H9 (cell line): Measurements from ENCODE around the gene CCDC102B. TPM values are rescaled to one million over a fixed set of nuclear protein-coding genes. Genes with fewer than 3 reads are reported as not detected.
"Not testable (repeated sequence)": the region's sequence is repeated elsewhere in the genome, so short reads cannot be mapped to it uniquely, and the experiment has no call there.

ENCODE experiments used
- DNase-seq: peaks from one replicate; pipeline ENCODE4 v3.0.0-alpha.2; 2017
- H2AFZ ChIP-seq: one replicate; pipeline ENCODE4 v1.6.1; 2013; ENCODE audit warnings: mild to moderate bottlenecking, low read length, control low read depth, moderate library complexity
- H2AK5ac ChIP-seq: 2 replicates; pipeline ENCODE4 v1.6.1; 2013; ENCODE audit warnings: low read length, control low read depth, mixed read lengths; ENCODE audit not compliant: insufficient read length
- H2BK120ac ChIP-seq: one replicate; pipeline ENCODE4 v1.6.1; 2013; ENCODE audit warnings: low read depth, mild to moderate bottlenecking, low read length, control low read depth, inconsistent platforms; ENCODE audit not compliant: poor library complexity, severe bottlenecking
- H2BK12ac ChIP-seq: 2 replicates; pipeline ENCODE4 v1.6.1; 2013; ENCODE audit warnings: low read length, control low read depth, mixed read lengths, low read depth; ENCODE audit not compliant: insufficient read length
- H2BK15ac ChIP-seq: 2 replicates; pipeline ENCODE4 v1.6.1; 2013; ENCODE audit warnings: low read depth, low read length, control low read depth
- H2BK20ac ChIP-seq: one replicate; pipeline ENCODE4 v1.6.1; 2013; ENCODE audit warnings: low read depth, mild to moderate bottlenecking, low read length, control low read depth, inconsistent platforms; ENCODE audit not compliant: poor library complexity, severe bottlenecking
- H2BK5ac ChIP-seq: 2 replicates; pipeline ENCODE4 v1.6.1; 2013; ENCODE audit warnings: low read length, control low read depth, mixed read lengths; ENCODE audit not compliant: insufficient read length
- H3K14ac ChIP-seq: 2 replicates; pipeline ENCODE4 v1.6.1; 2013; ENCODE audit warnings: low read length, control low read depth; ENCODE audit not compliant: insufficient read depth
- H3K18ac ChIP-seq: 2 replicates; pipeline ENCODE4 v1.6.1; 2013; ENCODE audit warnings: low read depth, mild to moderate bottlenecking, mixed read lengths, low read length, control low read depth; ENCODE audit not compliant: insufficient read length
- H3K23ac ChIP-seq: 2 replicates; pipeline ENCODE4 v1.6.1; 2013; ENCODE audit warnings: low read length, control low read depth, mixed read lengths, low read depth; ENCODE audit not compliant: insufficient read length
- H3K23me2 ChIP-seq: 2 replicates; pipeline ENCODE4 v1.6.1; 2013; ENCODE audit warnings: low read depth, mild to moderate bottlenecking, mixed read lengths, low read length, control low read depth; ENCODE audit not compliant: insufficient read length, poor library complexity, severe bottlenecking
- H3K27ac ChIP-seq: 2 replicates; pipeline ENCODE4 v1.5.1; 2013; ENCODE audit warnings: low read length, control low read depth, mixed read lengths, low read depth; ENCODE audit not compliant: insufficient read length
- H3K27me3 ChIP-seq: 2 replicates; pipeline ENCODE4 v1.6.1; 2013; ENCODE audit warnings: low read length, control low read depth, inconsistent platforms; ENCODE audit not compliant: insufficient read depth
- H3K4ac ChIP-seq: 2 replicates; pipeline ENCODE4 v1.6.1; 2013; ENCODE audit warnings: low read depth, mild to moderate bottlenecking, control low read depth, inconsistent platforms, low read length, moderate library complexity
- H3K4me1 ChIP-seq: 2 replicates; pipeline ENCODE4 v1.6.1; 2013; ENCODE audit warnings: low read length, control low read depth, inconsistent platforms; ENCODE audit not compliant: insufficient read depth
- H3K4me2 ChIP-seq: 2 replicates; pipeline ENCODE4 v1.6.1; 2013; ENCODE audit warnings: low read length, control low read depth, mixed read lengths; ENCODE audit not compliant: insufficient read length, insufficient read depth
- H3K56ac ChIP-seq: 2 replicates; pipeline ENCODE4 v1.6.1; 2013; ENCODE audit warnings: low read depth, mild to moderate bottlenecking, mixed read lengths, low read length, control low read depth; ENCODE audit not compliant: insufficient read length
- H3K79me1 ChIP-seq: 2 replicates; pipeline ENCODE4 v1.6.1; 2013; ENCODE audit warnings: low read depth, mild to moderate bottlenecking, moderate library complexity, low read length, control low read depth, inconsistent platforms; ENCODE audit not compliant: insufficient read depth, poor library complexity, severe bottlenecking
- H3K79me2 ChIP-seq: 2 replicates; pipeline ENCODE4 v1.6.1; 2013; ENCODE audit warnings: low read length, control low read depth, inconsistent platforms; ENCODE audit not compliant: insufficient read depth
- H3K9ac ChIP-seq: 2 replicates; pipeline ENCODE4 v1.6.1; 2013; ENCODE audit warnings: low read length, control low read depth, mixed read lengths; ENCODE audit not compliant: insufficient read length; ENCODE audit errors: extremely low read depth
- H3K9me3 ChIP-seq: one replicate; pipeline ENCODE4 v1.6.1; 2013; ENCODE audit warnings: low read depth, low read length, inconsistent platforms; ENCODE audit not compliant: control insufficient read depth
- H3T11ph ChIP-seq: one replicate; pipeline ENCODE4 v1.6.1; 2013; ENCODE audit warnings: mild to moderate bottlenecking, low read length, control low read depth, inconsistent platforms
- H4K20me1 ChIP-seq: one replicate; pipeline ENCODE4 v1.6.1; 2013; ENCODE audit not compliant: control insufficient read depth, insufficient read length, insufficient read depth
- H4K5ac ChIP-seq: 2 replicates; pipeline ENCODE4 v1.6.1; 2013; ENCODE audit warnings: low read depth, mild to moderate bottlenecking, mixed read lengths, low read length, control low read depth; ENCODE audit not compliant: insufficient read length
- H4K8ac ChIP-seq: replicated peaks from 2 replicates; pipeline ENCODE4 v1.6.1; 2013; ENCODE audit warnings: low read length, control low read depth, mixed read lengths, low read depth; ENCODE audit not compliant: insufficient read length
- H4K91ac ChIP-seq: 2 replicates; pipeline ENCODE4 v1.6.1; 2013; ENCODE audit warnings: low read depth, mild to moderate bottlenecking, moderate library complexity, mixed read lengths, low read length, control low read depth; ENCODE audit not compliant: insufficient read length
- H3K27ac Mint-ChIP-seq, 3 experiments: 2 replicates in 2 of 3; 3 replicates in 1 of 3; pipeline ENCODE4 v1.8.0; 2020 to 2021; ENCODE audit warnings: mixed read lengths in 3 of 3, mild to moderate bottlenecking in 1 of 3, moderate library complexity in 1 of 3
- H3K27me3 Mint-ChIP-seq: 2 replicates; pipeline ENCODE4 v1.8.0; 2021; ENCODE audit warnings: low read depth, mild to moderate bottlenecking, moderate library complexity, mixed read lengths
- H3K36me3 Mint-ChIP-seq, 3 experiments: 2 replicates in 2 of 3; 3 replicates in 1 of 3; pipeline ENCODE4 v1.8.0; 2020 to 2021; ENCODE audit warnings: low read depth in 3 of 3, mixed read lengths in 3 of 3; ENCODE audit not compliant: insufficient read depth in 1 of 3
- H3K4me1 Mint-ChIP-seq, 2 experiments: 2 replicates each; pipeline ENCODE4 v1.8.0; 2020; ENCODE audit warnings: mixed read lengths in 2 of 2
- H3K4me3 Mint-ChIP-seq, 2 experiments: 2 replicates in 1 of 2; 3 replicates in 1 of 2; pipeline ENCODE4 v1.8.0; 2020 to 2021; ENCODE audit warnings: mild to moderate bottlenecking in 2 of 2, mixed read lengths in 2 of 2, moderate library complexity in 1 of 2
- H3K9me3 Mint-ChIP-seq, 2 experiments: 2 replicates in 1 of 2; 3 replicates in 1 of 2; pipeline ENCODE4 v1.8.0; 2020; ENCODE audit warnings: mild to moderate bottlenecking in 2 of 2, mixed read lengths in 2 of 2, moderate library complexity in 1 of 2
- WGBS: extraction: QIAGEN DNeasy Blood & Tissue Kit; methylation state at CpG from one replicate; pipeline ENCODE4 v1.1.7; 2013; ENCODE audit warnings: missing lambda C conversion rate, low lambda C conversion rate, mixed read lengths; ENCODE audit not compliant: insufficient read length; ENCODE audit errors: extremely low coverage; 5-methylcytosine and 5-hydroxymethylcytosine counted together
- total RNA-seq: library from RNA; stranded (reverse); gene quantifications from 2 replicates; pipeline ENCODE4 v1.2.1, GENCODE V29; 2021
- TF ChIP-seq, protein P1 (sequence below): fragments of 200-600 bp; sonication (generic); conservative IDR thresholded peaks from 3 replicates; pipeline ENCODE4 v1.8.0; 2021; ENCODE audit warnings: antibody characterized with exemption, mild to moderate bottlenecking

The CCDC102B gene
- total RNA-seq, 1 experiment from 2014 or later = 1.2 TPM

DNA sequence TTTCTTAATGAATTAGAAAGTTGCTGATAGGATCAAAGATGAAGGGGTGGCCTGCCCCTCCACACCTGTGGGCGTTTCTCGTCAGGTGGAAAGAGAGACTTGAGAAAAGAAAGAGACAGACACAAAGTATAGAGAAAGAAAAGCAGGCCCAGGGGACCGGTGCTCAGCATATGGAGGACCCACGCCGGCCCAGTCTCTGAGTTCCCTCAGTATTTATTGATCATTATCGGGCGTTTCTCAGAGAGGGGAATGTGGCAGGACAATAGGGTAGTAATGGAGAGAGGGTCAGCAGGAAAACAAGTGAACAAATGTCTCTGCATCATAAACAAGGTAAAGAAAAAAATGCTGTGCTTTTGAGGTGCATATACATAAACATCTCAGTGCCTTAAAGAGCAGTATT, 144.3 kb downstream of the CCDC102B start:
- Histone ChIP-seq H4K8ac (no peak overlapping the region), H3K23ac (no peak overlapping the region), H4K20me1 (no peaks in the 10 kb centered on the region), H3K9me3 (no peaks in the 10 kb centered on the region), H3K4ac (no peak overlapping the region), H3K56ac (no peak overlapping the region), H3K4me1 (peaks cover 5% of the 10 kb centered on the region; the same call in 1 of the 2 replicates), H3K4me2 (no peak overlapping the region), H3K79me1 (no peaks in the 10 kb centered on the region), H4K91ac (no peak overlapping the region), H3T11ph (no peak overlapping the region), H3K27ac (no peak overlapping the region), H2BK5ac (no peak overlapping the region), H3K14ac (no peak overlapping the region), H3K27me3 (no peaks in the 10 kb centered on the region), H2BK120ac (no peak overlapping the region), H4K5ac (no peak overlapping the region), H2BK12ac (no peak overlapping the region), H3K23me2 (no peaks in the 10 kb centered on the region), H3K9ac (no peak overlapping the region), H2AFZ (no peak overlapping the region), H2AK5ac (no peak overlapping the region), H3K18ac (no peak overlapping the region), H2BK15ac (no peak overlapping the region), H2BK20ac (no peak overlapping the region), H3K79me2 (no peaks in the 10 kb centered on the region)
- DNase-seq = no peak
- no CpG with 5 or more reads among the region's 7 CpGs for WGBS
- TF ChIP-seq, protein P1, sequence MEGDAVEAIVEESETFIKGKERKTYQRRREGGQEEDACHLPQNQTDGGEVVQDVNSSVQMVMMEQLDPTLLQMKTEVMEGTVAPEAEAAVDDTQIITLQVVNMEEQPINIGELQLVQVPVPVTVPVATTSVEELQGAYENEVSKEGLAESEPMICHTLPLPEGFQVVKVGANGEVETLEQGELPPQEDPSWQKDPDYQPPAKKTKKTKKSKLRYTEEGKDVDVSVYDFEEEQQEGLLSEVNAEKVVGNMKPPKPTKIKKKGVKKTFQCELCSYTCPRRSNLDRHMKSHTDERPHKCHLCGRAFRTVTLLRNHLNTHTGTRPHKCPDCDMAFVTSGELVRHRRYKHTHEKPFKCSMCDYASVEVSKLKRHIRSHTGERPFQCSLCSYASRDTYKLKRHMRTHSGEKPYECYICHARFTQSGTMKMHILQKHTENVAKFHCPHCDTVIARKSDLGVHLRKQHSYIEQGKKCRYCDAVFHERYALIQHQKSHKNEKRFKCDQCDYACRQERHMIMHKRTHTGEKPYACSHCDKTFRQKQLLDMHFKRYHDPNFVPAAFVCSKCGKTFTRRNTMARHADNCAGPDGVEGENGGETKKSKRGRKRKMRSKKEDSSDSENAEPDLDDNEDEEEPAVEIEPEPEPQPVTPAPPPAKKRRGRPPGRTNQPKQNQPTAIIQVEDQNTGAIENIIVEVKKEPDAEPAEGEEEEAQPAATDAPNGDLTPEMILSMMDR = no peak
- no peak overlapping the region for H3K4me3 Mint-ChIP-seq
- no peaks in the 10 kb centered on the region for H3K27me3 Mint-ChIP-seq
- H3K27ac Mint-ChIP-seq = peak overlapping the region in 2 of 3 experiments; percentile 14 to 16; a peak in 3 of 7 replicates
- no peaks in the 10 kb centered on the region for H3K36me3 Mint-ChIP-seq
- H3K9me3 Mint-ChIP-seq = no peaks in the 10 kb centered on the region
- peaks cover 28 to 32% of the 10 kb centered on the region in 2 experiments for H3K4me1 Mint-ChIP-seq

GRCh38 chr18:68943861-68944260, 146.0 kb downstream of the CCDC102B start:
- not testable (repeated sequence) for H3K23me2 ChIP-seq, H2BK15ac ChIP-seq, H3K79me2 ChIP-seq, H3K4me1 ChIP-seq, H2BK5ac ChIP-seq, H3K18ac ChIP-seq, H2AFZ ChIP-seq, H3K23ac ChIP-seq, H2BK120ac ChIP-seq, H3K9me3 ChIP-seq, H2BK20ac ChIP-seq, H3K9me3 Mint-ChIP-seq, H4K8ac ChIP-seq, H2BK12ac ChIP-seq, H3K27me3 ChIP-seq, H3K79me1 ChIP-seq, H3K9ac ChIP-seq, H3K4ac ChIP-seq, DNase-seq, H3K27ac ChIP-seq, H3K4me2 ChIP-seq, H3T11ph ChIP-seq, H2AK5ac ChIP-seq, H4K5ac ChIP-seq, H3K27me3 Mint-ChIP-seq, H3K56ac ChIP-seq, H4K91ac ChIP-seq, H3K36me3 Mint-ChIP-seq, H3K4me3 Mint-ChIP-seq, H3K14ac ChIP-seq, H4K20me1 ChIP-seq
- Mint-ChIP-seq H3K27ac (peak overlapping the region in 1 of 3 experiments; percentile 67; a peak in 2 of 7 replicates), H3K4me1 (peaks cover 28 to 32% of the 10 kb centered on the region in 2 experiments)
- WGBS = no CpG with 5 or more reads among the region's 2 CpGs
